Activated naive CD8-positive, alpha-beta T cell treated with anti-CD3 and anti-CD28 coated beads, Interleukin-2, amount 50 U/mL, for 16 hours (primary cell): ENCODE measurements around the gene GAGE10.
"Not testable (repeated sequence)": the region's sequence is repeated elsewhere in the genome, so short reads cannot be mapped to it uniquely, and the experiment has no call there.

ENCODE experiments used
- DNase-seq: peaks from one replicate; pipeline ENCODE4 v3.0.0-alpha.2; 2020; ENCODE audit warnings: low read depth, low spot score

The GAGE10 gene

GRCh38 chrX:49276207-49276606, 27.2 kb upstream of the GAGE10 start:
- no peak for DNase-seq

GRCh38 chrX:49276671-49277534, 26.5 kb upstream of the GAGE10 start:
- no peak for DNase-seq

GRCh38 chrX:49277535-49277830, 26.0 kb upstream of the GAGE10 start:
- DNase-seq = no peak

- DNase-seq = no peak
These were observed 25.4 kb upstream of the GAGE10 start for GRCh38 chrX:49278081-49278480.

GRCh38 chrX:49282647-49283011, 20.8 kb upstream of the GAGE10 start:
- no peak for DNase-seq

- DNase-seq = no peak
These were observed 19.2 kb upstream of the GAGE10 start for GRCh38 chrX:49284212-49284611.

- DNase-seq = no peak
These were observed 17.3 kb upstream of the GAGE10 start for GRCh38 chrX:49286136-49286535.

- DNase-seq = no peak
These were observed 16.9 kb upstream of the GAGE10 start for GRCh38 chrX:49286581-49286980.

DNA sequence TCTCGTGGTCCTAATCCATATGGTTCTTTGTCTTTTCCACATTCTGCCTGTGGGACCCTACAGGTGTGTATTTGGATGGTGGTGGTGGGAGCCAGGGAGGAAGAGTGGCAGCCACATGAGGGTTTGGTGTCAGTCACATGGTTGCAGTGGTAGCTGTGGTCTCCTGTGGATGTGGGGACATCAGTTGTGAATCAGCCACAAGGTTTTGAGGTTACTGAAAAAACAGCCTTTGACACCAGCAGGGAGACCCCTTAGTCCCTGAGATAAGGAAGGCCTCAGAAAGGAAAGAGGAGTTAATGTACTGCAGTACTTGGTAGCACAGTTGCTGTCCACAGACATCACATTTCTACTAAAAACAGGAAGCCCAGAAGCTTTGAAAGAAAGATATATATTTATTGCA, 15.8 kb upstream of the GAGE10 start:
- no peak for DNase-seq

DNA sequence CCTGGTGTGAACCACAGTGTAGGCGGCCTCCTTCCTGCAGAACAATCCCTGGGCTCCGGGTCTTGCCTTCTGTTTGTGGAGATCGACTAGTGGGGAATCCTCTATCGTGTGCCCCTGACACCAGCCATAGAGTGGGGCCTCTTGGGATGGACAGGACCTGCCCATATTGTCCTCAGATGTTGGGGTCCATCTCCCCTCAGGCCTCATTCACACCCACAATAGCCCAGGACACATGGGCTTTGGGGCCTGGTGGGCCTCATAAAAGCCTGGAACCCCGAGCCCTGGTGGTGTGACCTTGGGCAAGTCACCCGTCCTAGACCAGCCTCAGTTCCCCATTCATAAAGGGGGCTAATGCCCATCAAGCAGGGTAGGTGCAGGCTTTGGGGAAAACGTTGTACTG, 13.2 kb upstream of the GAGE10 start:
- DNase-seq = no peak

- DNase-seq = peak; percentile 38
These were observed 11.7 kb upstream of the GAGE10 start for GRCh38 chrX:49291615-49292337.

- DNase-seq = no peak
These were observed 10.8 kb upstream of the GAGE10 start for GRCh38 chrX:49292400-49293362.

- DNase-seq = not testable (repeated sequence)
These were observed 4.2 kb upstream of the GAGE10 start for GRCh38 chrX:49299293-49299692.

DNA sequence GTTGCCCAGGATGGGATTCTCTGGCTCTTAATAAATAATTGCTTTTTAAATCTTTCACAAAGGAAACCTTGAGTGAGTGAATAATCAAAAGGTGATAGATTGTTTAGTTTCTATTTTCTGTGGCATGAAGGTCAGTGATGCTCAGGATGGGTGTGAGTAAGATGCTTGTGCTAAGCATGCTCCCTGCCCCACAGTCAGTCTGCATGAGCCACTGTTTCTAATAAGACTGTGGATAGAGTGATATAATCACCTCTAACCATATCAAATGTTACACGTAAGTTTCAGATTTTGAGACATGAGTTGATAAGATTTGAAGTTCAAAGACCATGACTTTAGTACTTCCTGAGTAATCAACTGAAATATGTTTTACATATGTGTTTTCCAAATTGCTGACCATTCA, 2.7 kb upstream of the GAGE10 start:
- no peak for DNase-seq

- not testable (repeated sequence) for DNase-seq
These were observed 4.3 kb downstream of the GAGE10 start for GRCh38 chrX:49307775-49308174.

DNA sequence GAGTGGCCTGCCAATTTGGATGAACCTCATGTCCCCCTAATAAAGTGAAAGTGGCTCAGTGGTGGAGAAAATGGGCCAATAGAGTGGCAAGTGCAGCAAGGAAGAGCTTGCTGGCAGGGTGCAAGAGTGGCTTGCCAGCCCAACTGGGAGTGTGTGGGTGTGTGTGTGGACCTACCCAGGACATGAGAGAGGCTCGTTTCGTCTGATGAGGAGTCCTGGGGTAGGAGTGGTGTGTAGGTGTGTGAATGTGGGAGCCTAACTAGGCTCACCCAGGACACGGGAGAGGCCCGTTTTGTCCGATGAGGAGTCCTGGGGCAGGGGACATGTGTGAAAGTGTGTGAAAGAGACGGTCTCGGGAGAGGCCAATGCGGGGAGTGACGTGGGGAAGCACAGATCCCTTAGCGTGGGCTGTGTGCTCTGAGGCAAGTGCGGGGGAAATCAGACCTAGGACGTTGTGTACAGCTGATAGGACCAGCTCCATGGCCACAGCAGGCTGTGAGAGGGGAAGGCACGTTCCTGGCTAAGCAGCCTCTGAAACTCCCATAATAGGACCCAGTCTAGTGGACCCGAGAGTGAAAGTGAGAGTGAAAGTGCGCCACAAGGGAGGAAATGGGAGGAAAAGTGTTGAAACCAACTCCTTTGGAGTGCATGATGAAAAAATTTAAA, 5.3 kb downstream of the GAGE10 start:
- no peak for DNase-seq

- no peak for DNase-seq
These were observed 6.0 kb downstream of the GAGE10 start for GRCh38 chrX:49309401-49309981.

DNA sequence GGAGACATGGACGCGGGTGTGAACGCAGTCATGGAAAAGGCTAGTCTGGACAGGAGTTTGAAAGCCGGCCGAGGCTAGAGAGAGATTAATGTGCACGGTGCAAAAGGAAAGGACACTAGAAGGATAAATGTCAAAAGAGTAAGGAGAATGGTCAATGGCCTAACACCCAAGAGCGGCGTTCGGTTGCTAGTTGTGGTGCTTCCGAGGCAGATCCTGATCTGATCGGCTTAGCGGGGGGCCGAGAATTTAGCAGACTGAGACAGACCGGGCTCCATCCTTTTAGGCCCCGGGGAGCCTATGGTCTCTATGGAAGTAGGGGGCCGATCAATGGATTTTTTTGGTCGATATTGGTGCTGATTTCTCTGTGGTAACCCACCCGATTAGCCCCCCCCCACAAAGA, 6.9 kb downstream of the GAGE10 start:
- DNase-seq = no peak

GRCh38 chrX:49312176-49312575, 8.7 kb downstream of the GAGE10 start:
- DNase-seq = no peak

DNA sequence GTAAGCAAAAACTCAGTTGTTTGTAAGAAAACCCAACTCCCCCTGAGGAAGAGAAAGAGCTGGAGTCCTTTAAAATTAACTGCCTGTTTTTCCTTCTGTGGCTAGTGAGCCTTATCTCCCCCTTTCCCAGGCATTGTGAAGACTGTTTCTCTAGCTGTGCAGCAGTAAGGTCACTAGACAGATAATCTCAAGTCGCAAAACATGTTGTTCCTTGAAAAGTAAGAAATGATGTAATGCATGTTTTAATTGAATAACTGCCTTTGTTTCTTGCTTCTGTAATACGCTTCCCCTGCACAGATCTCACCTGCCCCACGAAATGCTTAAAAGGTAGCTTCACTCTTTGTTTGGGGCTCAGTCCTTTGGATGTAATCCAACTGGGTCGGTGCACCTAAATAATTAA, 12.6 kb downstream of the GAGE10 start:
- no peak for DNase-seq

DNA sequence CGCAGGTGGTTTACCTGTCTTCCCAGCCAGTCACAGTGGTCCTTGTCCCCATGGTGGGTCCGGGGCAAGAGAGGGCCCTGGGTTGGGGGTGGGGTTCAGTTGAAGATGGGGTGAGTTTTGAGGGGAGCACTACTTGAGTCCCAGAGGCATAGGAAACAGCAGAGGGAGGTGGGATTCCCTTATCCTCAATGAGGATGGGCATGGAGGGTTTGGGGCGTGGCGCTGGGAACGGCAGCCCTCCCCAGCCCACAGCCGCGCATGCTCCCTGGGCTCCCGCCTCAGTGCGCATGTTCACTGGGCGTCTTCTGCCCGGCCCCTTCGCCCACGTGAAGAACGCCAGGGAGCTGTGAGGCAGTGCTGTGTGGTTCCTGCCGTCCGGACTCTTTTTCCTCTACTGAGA, 18.3 kb downstream of the GAGE10 start, which contains the start of gene GAGE12J:
Gene GAGE12J, plus strand, starts transcription at position 301 of the 400 bp plus-strand sequence. CDS start 1,157 bp downstream, outside the sequence.
- not testable (repeated sequence) for DNase-seq
